Right lobe of liver (tissue), 6 donors: Measurements from ENCODE around the gene LPCAT4. TPM values are rescaled to one million over a fixed set of nuclear protein-coding genes. Genes with fewer than 3 reads are reported as not detected.

Experiments used
- ATAC-seq, 4 donors: fragments of 200-7000 bp; cut with Tn5 transposase; one replicate each; pipeline ENCODE4 v1.9.1; 2020; ENCODE audit warnings: mild to moderate bottlenecking in 4 of 4, moderate library complexity in 4 of 4
- DNase-seq, 3 donors: peaks; one replicate each; pipeline ENCODE4 v3.0.0-alpha.2; 2020
- H3K27ac ChIP-seq, 3 donors: fragments of 200-600 bp; one replicate each; pipeline ENCODE4 v1.8.0; 2022
- H3K27me3 ChIP-seq, 2 donors: fragments of 200-600 bp; one replicate each; pipeline ENCODE4 v1.8.0; 2022
- H3K36me3 ChIP-seq, 4 donors: fragments of 200-600 bp; sonication (generic) in 1 of 4; one replicate each; pipeline versions ENCODE4 v1.5.1 to v1.8.0; 2017 to 2022; ENCODE audit warnings: control low read depth in 1 of 4
- H3K4me1 ChIP-seq, 4 donors: fragments of 200-600 bp; sonication (generic) in 1 of 4; one replicate each; pipeline versions ENCODE4 v1.5.1 to v1.8.0; 2017 to 2022; ENCODE audit warnings: control low read depth in 1 of 4
- H3K4me3 ChIP-seq, 3 donors: fragments of 200-600 bp; one replicate each; pipeline ENCODE4 v1.8.0; 2022
- H3K9me3 ChIP-seq, 4 donors: fragments of 200-600 bp; sonication (generic) in 1 of 4; one replicate each; pipeline versions ENCODE4 v1.5.1 to v1.8.0; 2017 to 2022; ENCODE audit warnings: control low read depth in 1 of 4
- POLR2A ChIP-seq: fragments of 450-650 bp; IDR thresholded peaks from one replicate; pipeline ENCODE4 v1.6.1; 2017; ENCODE audit warnings: antibody characterized with exemption, mild to moderate bottlenecking
- WGBS: methylation state at CpG from one replicate; pipeline ENCODE4 v1.1.6; 2018; ENCODE audit warnings: low coverage, low lambda C conversion rate; ENCODE audit not compliant: insufficient coverage; ENCODE audit errors: missing lambda C conversion rate; 5-methylcytosine and 5-hydroxymethylcytosine counted together
- intact Hi-C, 2 donors: fragments of 100-400 bp; cut with DNase I; formaldehyde crosslinking; loops; one replicate each; pipeline versions ENCODE4 v1.11.2 to v1.14.1; 2022
- total RNA-seq, 6 experiments: library from RNA; depleted of rRNA in 2 of 6; stranded (reverse); fragments of >200 nt in 2 of 6; fragmentation: NEBNext Ultra II Directional in 3 of 6; extraction: Animal tissue kit (Norgen Biotek cat#: 25700) in 3 of 6; gene quantifications; one replicate each; pipeline versions ENCODE4 v1.1.0 to v1.2.4, GENCODE V29; 2016 to 2023
- TF ChIP-seq, protein P1 (sequence below), 4 donors: fragments of 200-600 bp in 3 of 4; fragments of 450-650 bp in 1 of 4; IDR thresholded peaks; one replicate each; pipeline versions ENCODE4 v1.5.1 to v1.8.0; 2016 to 2022; ENCODE audit warnings: antibody characterized with exemption in 4 of 4, mild to moderate bottlenecking in 2 of 4
- donor health status: DM: no; HTN: yes; CAD: no.
- donor health status: DM: no; HTN: no; CAD: no.
- donor health status: DM: no; HTN: no; CAD: no.
- donor health status: DM: no; HTN: yes; CAD: no.
- donor health status: DM: no; HTN: yes; CAD: no.

LPCAT4 gene
- total RNA-seq, 6 experiments from 2014 or later, result 3.2 to 6.7 (median 4.5) TPM

GRCh38 chr15:34331809-34332208 is 35.2 kb downstream of the LPCAT4 start:
- Histone ChIP-seq H3K4me3 (no peak overlapping the region), H3K9me3 (no peaks in the 10 kb centered on the region), H3K36me3 (no peaks in the 10 kb centered on the region), H3K27ac (no peak overlapping the region), H3K27me3 (no peaks in the 10 kb centered on the region), H3K4me1 (peaks cover 0 to under 1% (median 0%) of the 10 kb centered on the region in 4 donors)
- DNase-seq, result no peak
- intact Hi-C loops, result no loop called here
- TF ChIP-seq, protein P1, sequence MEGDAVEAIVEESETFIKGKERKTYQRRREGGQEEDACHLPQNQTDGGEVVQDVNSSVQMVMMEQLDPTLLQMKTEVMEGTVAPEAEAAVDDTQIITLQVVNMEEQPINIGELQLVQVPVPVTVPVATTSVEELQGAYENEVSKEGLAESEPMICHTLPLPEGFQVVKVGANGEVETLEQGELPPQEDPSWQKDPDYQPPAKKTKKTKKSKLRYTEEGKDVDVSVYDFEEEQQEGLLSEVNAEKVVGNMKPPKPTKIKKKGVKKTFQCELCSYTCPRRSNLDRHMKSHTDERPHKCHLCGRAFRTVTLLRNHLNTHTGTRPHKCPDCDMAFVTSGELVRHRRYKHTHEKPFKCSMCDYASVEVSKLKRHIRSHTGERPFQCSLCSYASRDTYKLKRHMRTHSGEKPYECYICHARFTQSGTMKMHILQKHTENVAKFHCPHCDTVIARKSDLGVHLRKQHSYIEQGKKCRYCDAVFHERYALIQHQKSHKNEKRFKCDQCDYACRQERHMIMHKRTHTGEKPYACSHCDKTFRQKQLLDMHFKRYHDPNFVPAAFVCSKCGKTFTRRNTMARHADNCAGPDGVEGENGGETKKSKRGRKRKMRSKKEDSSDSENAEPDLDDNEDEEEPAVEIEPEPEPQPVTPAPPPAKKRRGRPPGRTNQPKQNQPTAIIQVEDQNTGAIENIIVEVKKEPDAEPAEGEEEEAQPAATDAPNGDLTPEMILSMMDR (IDR thresholded peaks at IDR 0.05), result no peak
- 73% methylated on average over 2 of the region's 2 CpGs for WGBS
- ATAC-seq, result no peak

GRCh38 chr15:34330279-34330678 is 36.7 kb downstream of the LPCAT4 start:
- Histone ChIP-seq H3K36me3 (no peaks in the 10 kb centered on the region), H3K4me1 (no peaks in the 10 kb centered on the region), H3K9me3 (no peaks in the 10 kb centered on the region), H3K27ac (no peak overlapping the region), H3K27me3 (no peaks in the 10 kb centered on the region), H3K4me3 (no peak overlapping the region)
- DNase-seq, result no peak
- ATAC-seq, result no peak
- intact Hi-C loops, result no loop called here
- 92% methylated on average over 5 of the region's 5 CpGs for WGBS
- no peak for TF ChIP-seq POLR2A
- TF ChIP-seq, protein P1 (IDR thresholded peaks at IDR 0.05), result no peak

- no peak for DNase-seq
- Histone ChIP-seq H3K27ac (no peak overlapping the region), H3K27me3 (no peaks in the 10 kb centered on the region), H3K36me3 (no peaks in the 10 kb centered on the region), H3K4me1 (no peaks in the 10 kb centered on the region), H3K4me3 (no peak overlapping the region), H3K9me3 (no peaks in the 10 kb centered on the region)
- no peak for TF ChIP-seq POLR2A
- TF ChIP-seq, protein P1 (IDR thresholded peaks at IDR 0.05), result no peak
- ATAC-seq, result no peak
- intact Hi-C loops, result no loop called here
- 53% methylated on average over 2 of the region's 2 CpGs for WGBS
These were observed 38.0 kb downstream of the LPCAT4 start for GRCh38 chr15:34329006-34329405.

DNA sequence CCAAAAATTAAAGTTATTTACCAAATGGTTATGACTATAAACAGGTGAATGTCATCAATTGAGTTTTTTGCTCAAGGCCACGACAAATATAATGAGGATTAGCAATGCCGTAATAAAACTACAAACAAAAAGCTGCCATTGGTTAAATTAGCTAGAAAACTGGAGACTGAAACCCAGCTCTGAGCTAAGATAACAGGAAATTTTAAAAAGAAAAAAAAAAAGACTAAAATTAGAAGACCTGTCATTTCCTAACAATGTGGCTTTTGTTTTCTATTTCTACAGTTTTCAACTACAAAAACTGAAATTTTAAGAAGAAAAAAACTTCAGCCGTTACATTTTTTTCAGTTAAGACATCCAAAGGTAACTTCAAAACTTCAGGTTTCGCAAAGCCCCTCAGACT is 39.1 kb downstream of the LPCAT4 start:
- WGBS, result 67% methylated on average over 4 of the region's 4 CpGs
- Histone ChIP-seq H3K36me3 (no peaks in the 10 kb centered on the region), H3K9me3 (no peaks in the 10 kb centered on the region), H3K27ac (no peak overlapping the region), H3K4me3 (no peak overlapping the region), H3K4me1 (no peaks in the 10 kb centered on the region), H3K27me3 (no peaks in the 10 kb centered on the region)
- ATAC-seq (no peak), DNase-seq (no peak)
- TF ChIP-seq, protein P1 (IDR thresholded peaks at IDR 0.05), result no peak
- no peak for TF ChIP-seq POLR2A
- intact Hi-C loops, result no loop called here

DNA sequence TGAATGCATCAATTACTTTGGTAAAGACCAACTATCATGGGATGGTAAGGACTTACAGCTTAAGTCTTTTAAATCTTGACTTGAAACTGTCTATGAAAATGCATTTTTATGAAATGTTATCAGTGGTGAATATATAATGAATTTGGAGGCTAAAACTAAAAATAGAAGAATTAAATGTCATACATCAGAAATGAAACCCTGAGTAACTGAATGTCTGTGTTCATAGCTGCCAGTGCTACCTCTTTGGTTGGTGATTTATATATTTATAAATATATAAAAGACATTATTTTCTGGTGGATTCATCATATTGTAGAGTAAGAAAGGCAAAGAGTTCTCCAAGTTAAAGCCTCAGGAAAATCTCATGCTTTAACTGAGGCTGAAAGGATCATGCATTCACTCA is 41.6 kb downstream of the LPCAT4 start:
- Histone ChIP-seq H3K4me1 (no peaks in the 10 kb centered on the region), H3K4me3 (no peak overlapping the region), H3K9me3 (no peaks in the 10 kb centered on the region), H3K27me3 (no peaks in the 10 kb centered on the region), H3K36me3 (no peaks in the 10 kb centered on the region), H3K27ac (no peak overlapping the region)
- intact Hi-C loops, result no loop called here
- DNase-seq (no peak), ATAC-seq (no peak)
- TF ChIP-seq, protein P1 (IDR thresholded peaks at IDR 0.05), result no peak
- no peak for TF ChIP-seq POLR2A
